ENCODE results near the gene CDH23.

The CDH23 gene

DNA sequence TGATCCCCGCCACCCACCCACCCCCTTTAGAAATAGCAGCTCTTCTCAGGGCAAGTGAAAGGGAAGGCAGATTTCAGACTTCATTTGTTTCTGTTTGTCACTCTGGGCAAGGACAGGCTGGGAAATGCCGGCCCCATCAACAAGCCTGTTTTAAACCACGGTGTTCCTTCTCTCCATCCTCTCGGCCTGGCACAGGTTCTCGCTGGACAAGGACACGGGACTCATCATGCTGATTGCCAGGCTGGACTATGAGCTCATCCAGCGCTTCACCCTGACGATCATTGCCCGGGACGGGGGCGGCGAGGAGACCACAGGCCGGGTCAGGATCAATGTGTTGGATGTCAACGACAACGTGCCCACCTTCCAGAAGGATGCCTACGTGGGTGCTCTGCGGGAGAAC, 280.5 kb downstream of the CDH23 start:
- H3K36me3 ChIP-seq (ENCODE audit: control insufficient read depth, insufficient read depth, low read length), result no peaks in the 10 kb centered on the region
- TF ChIP-seq, protein P1, sequence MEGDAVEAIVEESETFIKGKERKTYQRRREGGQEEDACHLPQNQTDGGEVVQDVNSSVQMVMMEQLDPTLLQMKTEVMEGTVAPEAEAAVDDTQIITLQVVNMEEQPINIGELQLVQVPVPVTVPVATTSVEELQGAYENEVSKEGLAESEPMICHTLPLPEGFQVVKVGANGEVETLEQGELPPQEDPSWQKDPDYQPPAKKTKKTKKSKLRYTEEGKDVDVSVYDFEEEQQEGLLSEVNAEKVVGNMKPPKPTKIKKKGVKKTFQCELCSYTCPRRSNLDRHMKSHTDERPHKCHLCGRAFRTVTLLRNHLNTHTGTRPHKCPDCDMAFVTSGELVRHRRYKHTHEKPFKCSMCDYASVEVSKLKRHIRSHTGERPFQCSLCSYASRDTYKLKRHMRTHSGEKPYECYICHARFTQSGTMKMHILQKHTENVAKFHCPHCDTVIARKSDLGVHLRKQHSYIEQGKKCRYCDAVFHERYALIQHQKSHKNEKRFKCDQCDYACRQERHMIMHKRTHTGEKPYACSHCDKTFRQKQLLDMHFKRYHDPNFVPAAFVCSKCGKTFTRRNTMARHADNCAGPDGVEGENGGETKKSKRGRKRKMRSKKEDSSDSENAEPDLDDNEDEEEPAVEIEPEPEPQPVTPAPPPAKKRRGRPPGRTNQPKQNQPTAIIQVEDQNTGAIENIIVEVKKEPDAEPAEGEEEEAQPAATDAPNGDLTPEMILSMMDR (IDR thresholded peaks at IDR 0.05; ENCODE audit: insufficient read depth, low read length, poor library complexity, severe bottlenecking), result no peak

DNA sequence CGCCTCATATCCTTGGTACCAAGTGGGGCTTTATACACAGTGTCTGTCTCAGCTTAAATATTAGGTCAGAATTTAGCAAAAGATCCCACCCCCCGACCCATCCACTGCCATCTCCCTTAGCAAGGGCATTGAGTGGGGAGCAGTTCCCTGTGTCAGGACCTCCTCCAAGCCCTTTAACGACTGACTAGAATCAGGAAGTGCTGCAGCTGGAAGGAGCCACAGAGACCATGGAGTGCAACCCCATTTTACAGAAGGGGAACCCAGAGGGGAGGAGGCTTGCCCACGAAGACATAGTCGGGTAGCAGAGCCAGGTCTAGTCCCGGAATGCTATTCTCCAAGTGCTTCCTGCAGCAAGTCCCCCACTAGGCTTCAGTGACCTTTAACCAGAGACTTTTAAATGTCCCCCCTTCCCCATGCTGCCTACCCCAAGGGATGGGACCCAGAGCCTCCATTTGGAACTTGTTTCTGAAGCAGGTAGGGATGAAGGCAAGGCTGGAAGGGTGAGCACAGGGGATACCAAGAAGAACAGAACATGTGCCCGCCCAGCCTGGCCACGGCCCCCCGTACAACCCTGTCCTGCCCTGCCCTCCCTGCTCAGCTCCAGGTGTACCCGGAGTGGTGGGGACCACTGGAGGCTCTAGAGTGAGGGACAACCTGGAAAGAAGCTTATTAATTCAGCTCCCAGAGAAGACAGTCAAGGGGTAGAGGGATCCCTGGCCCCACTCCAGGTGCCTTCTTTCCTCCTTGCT, 281.5 kb downstream of the CDH23 start:
- DNase-seq (ENCODE audit: extremely low read depth, insufficient read length), result no peak
- no peaks in the 10 kb centered on the region for H3K36me3 ChIP-seq (ENCODE audit: control insufficient read depth, insufficient read depth, low read length)
- TF ChIP-seq, protein P1 (IDR thresholded peaks at IDR 0.05; ENCODE audit: insufficient read depth, low read length, poor library complexity, severe bottlenecking), result no peak
- H3K4me3 ChIP-seq (replicated peaks; ENCODE audit: low read depth, low read length), result no peak overlapping the region
- H3K27me3 ChIP-seq (replicated peaks; ENCODE audit: control insufficient read depth, insufficient read depth, low read length), result no peaks in the 10 kb centered on the region; the same call in 1 of the 2 replicates

More for the DNA sequence above, 280.5 kb downstream of the CDH23 start:
- no peak overlapping the region for H3K4me3 ChIP-seq (replicated peaks; ENCODE audit: low read depth, low read length)
- no peak for DNase-seq (ENCODE audit: extremely low read depth, insufficient read length)
- H3K27me3 ChIP-seq (replicated peaks; ENCODE audit: control insufficient read depth, insufficient read depth, low read length), result no peaks in the 10 kb centered on the region; the same call in 1 of the 2 replicates

DNA sequence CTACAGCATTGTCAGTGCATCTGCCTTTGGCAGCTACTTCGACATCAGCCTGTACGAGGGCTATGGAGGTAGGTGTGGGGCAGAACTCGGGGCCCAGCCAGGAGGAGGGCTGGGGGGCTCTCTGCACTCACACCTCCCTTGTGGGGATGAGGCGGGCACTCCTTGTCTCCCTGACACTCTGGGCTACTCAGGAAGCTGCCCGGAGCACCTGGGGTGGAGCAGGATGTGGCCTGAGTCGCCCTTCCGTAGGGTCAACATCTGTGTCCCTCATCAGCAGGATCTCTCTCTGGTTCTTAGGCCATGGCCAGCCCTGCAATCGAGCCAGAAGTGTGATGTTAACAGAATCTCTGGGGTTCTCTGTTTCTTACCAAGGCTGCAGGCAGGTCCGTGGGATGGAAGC, 282.7 kb downstream of the CDH23 start:
- TF ChIP-seq, protein P1 (IDR thresholded peaks at IDR 0.05; ENCODE audit: insufficient read depth, low read length, poor library complexity, severe bottlenecking), result no peak
- H3K36me3 ChIP-seq (ENCODE audit: control insufficient read depth, insufficient read depth, low read length), result no peaks in the 10 kb centered on the region
- no peak for DNase-seq (ENCODE audit: extremely low read depth, insufficient read length)
- no peak overlapping the region for H3K4me3 ChIP-seq (replicated peaks; ENCODE audit: low read depth, low read length)
- no peaks in the 10 kb centered on the region; the same call in 1 of the 2 replicates for H3K27me3 ChIP-seq (replicated peaks; ENCODE audit: control insufficient read depth, insufficient read depth, low read length)

DNA sequence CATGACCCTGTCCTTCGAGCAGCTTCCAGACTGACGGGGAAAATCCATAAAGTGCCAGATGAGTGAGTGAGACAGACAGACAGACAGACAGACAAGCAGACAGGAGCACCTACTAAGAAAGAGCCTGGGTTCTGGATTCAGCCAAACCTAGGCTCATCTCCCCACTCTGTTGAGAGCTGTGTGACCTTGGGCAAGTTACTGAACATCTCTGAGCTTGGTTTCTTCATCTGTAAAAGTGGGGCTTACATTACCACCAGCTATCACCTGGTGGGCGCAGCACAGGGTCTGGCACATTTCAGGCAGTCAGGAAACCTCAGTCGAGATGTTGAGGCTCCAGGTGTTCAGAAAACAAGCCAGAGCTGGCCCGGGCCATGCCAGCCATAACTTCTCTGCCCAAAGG, 285.3 kb downstream of the CDH23 start:
- H3K27me3 ChIP-seq (replicated peaks; ENCODE audit: control insufficient read depth, insufficient read depth, low read length), result no peaks in the 10 kb centered on the region; the same call in 1 of the 2 replicates

DNA sequence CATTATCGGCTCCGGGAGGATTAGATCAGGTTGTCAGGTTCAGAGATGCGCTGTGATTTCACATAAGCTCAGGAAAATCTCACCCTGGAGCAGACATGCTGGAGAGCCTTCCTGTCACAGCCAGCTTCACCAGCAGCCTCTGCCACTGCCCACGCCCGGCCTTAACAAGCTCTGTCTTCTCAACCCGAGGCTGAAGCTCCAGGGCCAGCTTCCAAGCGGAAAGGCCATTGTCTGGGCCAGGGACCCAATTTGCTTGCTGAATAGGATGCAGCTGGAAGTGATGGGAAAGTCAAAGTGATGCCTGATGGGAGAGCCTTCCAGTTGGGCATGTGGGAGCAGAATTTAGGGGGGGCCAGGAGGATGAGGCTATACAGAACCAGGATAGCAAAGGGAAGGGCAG, 286.6 kb downstream of the CDH23 start:
- Histone ChIP-seq H3K4me3 (replicated peaks; ENCODE audit: low read depth, low read length) (no peak overlapping the region), H3K36me3 (ENCODE audit: control insufficient read depth, insufficient read depth, low read length) (no peaks in the 10 kb centered on the region), H3K27me3 (replicated peaks; ENCODE audit: control insufficient read depth, insufficient read depth, low read length) (no peaks in the 10 kb centered on the region; the same call in 1 of the 2 replicates)
- TF ChIP-seq, protein P1 (IDR thresholded peaks at IDR 0.05; ENCODE audit: insufficient read depth, low read length, poor library complexity, severe bottlenecking), result no peak
- DNase-seq (ENCODE audit: extremely low read depth, insufficient read length), result no peak

More for the DNA sequence above, 285.3 kb downstream of the CDH23 start:
- TF ChIP-seq, protein P1 (IDR thresholded peaks at IDR 0.05; ENCODE audit: insufficient read depth, low read length, poor library complexity, severe bottlenecking), result no peak
- DNase-seq (ENCODE audit: extremely low read depth, insufficient read length), result no peak
- H3K4me3 ChIP-seq (replicated peaks; ENCODE audit: low read depth, low read length), result no peak overlapping the region
- H3K36me3 ChIP-seq (ENCODE audit: control insufficient read depth, insufficient read depth, low read length), result no peaks in the 10 kb centered on the region
